ENCODE results near the gene TOMM20.
"Not testable (repeated sequence)": the region's sequence is repeated elsewhere in the genome, so short reads cannot be mapped to it uniquely, and the experiment has no call there.

Gene TOMM20

GRCh38 chr1:235077571-235078479 is 50.8 kb downstream of the TOMM20 start:
- DNase-seq, result no peak

- no peak for DNase-seq
These were observed 51.5 kb downstream of the TOMM20 start for GRCh38 chr1:235077163-235077540.

- no peak for DNase-seq
These were observed 52.0 kb downstream of the TOMM20 start for GRCh38 chr1:235076504-235077162.

- DNase-seq, result no peak
These were observed 52.8 kb downstream of the TOMM20 start for GRCh38 chr1:235075777-235076308.

GRCh38 chr1:235075048-235075776 is 53.4 kb downstream of the TOMM20 start:
- no peak for DNase-seq

GRCh38 chr1:235074523-235075047 is 54.1 kb downstream of the TOMM20 start:
- DNase-seq, result no peak

GRCh38 chr1:235073968-235074522 is 54.6 kb downstream of the TOMM20 start:
- DNase-seq, result no peak

- DNase-seq, result no peak
These were observed 55.2 kb downstream of the TOMM20 start for GRCh38 chr1:235073331-235073967.

- not testable (repeated sequence) for DNase-seq
These were observed 56.1 kb downstream of the TOMM20 start for GRCh38 chr1:235072577-235072976.

GRCh38 chr1:235072096-235072495 is 56.5 kb downstream of the TOMM20 start:
- DNase-seq, result no peak

GRCh38 chr1:235070819-235071218 is 57.8 kb downstream of the TOMM20 start:
- no peak for DNase-seq

GRCh38 chr1:235069577-235070563 is 58.8 kb downstream of the TOMM20 start:
- no peak for DNase-seq

GRCh38 chr1:235069176-235069575 is 59.5 kb downstream of the TOMM20 start:
- DNase-seq, result no peak

- DNase-seq, result no peak
These were observed 60.2 kb downstream of the TOMM20 start for GRCh38 chr1:235068158-235069121.

- DNase-seq, result peak; percentile 74
These were observed 61.1 kb downstream of the TOMM20 start for GRCh38 chr1:235067396-235068157.

- no peak for DNase-seq
These were observed 65.4 kb downstream of the TOMM20 start for GRCh38 chr1:235063068-235063765.

GRCh38 chr1:235060607-235061470 is 67.8 kb downstream of the TOMM20 start:
- no peak for DNase-seq

Data from NCI-H82 (cell line).